DMS79 treated with DMSO at 0.1 percent for 48 hours (cell line): ENCODE data around the gene CEP131.
"Not testable (repeated sequence)": the region's sequence is repeated elsewhere in the genome, so short reads cannot be mapped to it uniquely, and the experiment has no call there.

Experiments used
- DNase-seq: peaks from one replicate; lab custom pipeline; 2025; lab: John Stamatoyannopoulos, UW

CEP131 gene

DNA sequence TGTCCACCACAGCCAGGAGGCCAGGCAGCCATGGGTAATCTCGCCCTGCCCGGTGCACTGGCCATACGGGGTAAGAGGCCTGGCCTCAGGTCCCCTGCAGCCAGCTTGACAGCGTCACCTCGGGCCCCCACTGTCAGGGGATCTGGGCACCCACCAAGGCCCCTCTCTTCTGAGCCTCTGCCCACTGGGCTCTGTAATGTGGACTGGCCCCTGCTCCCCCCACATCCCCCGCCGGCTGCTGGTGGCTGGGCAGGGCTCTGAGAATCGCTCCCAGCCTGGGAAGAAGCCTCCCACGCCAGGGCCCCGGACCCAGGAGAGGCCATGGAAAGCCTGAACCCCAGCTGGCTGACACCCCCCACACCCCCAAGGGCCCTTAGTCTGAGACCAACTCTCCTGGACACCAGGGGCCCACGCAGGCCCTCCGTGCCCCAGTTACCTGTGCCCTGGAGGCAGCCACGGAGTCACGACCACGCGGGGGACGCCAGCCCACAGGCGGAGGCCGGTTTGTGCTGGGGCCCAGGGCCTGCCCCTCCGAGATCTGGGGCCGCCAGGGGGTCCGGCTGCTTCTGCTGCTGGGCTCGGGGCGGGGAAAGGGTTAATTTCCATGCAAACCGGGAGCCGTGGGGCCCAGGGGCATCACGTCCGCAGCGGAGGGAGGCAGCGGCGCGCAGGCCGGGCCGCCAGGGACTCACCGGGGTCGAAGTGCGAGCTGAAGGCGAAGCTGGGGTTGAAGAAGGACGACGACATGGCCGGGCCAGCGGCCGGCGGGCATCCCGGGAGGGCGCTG, 57.3 kb downstream of the CEP131 start, which contains the start of gene PVALEF:
TSS of gene PVALEF (plus strand) at position 262 of the 787 bp plus-strand sequence. CDS start 15,720 bp downstream, outside the sequence.
- no peak for DNase-seq

DNA sequence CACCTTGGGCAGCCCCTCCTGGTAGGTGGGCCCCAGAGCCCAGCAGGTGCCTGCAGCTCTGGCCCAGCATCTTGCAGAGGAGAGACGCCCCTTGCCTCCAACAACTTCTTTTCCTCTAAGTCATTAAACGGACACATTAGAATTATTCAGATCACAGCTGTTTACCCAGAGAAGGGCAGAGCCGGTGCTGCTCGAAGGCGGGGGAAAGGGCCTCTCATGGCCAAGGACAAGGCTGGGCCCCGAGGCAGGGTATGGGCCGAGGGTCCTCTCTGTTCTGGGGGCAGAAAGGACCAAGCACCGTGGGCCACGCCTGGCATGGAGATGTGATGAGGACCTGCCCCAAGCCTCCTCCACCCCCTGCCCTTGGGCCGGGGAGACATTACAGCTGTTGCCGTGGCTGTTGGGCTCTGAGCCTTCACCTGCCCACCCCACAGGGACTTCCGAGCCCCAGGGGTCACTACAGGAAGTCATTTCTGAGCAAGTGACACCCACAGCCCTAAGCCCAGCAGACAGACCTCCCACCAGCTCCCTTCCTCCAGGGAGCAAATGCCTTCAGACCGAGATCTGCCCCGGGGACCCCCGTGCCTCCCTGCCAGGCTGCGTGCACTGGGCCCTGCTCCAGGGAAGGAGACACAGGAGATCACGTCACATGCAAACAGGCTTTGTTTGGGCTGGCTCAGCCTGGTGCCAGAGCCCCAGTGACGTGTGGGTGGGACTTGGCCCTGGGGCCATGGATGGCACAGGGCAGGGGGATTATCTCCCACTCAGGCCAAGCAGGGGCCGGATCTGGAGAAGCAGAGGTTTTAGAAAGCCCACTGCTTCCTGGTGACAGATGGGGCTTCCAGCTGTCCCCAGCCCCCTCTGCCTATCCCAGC, 58.2 kb downstream of the CEP131 start:
- DNase-seq = no peak

DNA sequence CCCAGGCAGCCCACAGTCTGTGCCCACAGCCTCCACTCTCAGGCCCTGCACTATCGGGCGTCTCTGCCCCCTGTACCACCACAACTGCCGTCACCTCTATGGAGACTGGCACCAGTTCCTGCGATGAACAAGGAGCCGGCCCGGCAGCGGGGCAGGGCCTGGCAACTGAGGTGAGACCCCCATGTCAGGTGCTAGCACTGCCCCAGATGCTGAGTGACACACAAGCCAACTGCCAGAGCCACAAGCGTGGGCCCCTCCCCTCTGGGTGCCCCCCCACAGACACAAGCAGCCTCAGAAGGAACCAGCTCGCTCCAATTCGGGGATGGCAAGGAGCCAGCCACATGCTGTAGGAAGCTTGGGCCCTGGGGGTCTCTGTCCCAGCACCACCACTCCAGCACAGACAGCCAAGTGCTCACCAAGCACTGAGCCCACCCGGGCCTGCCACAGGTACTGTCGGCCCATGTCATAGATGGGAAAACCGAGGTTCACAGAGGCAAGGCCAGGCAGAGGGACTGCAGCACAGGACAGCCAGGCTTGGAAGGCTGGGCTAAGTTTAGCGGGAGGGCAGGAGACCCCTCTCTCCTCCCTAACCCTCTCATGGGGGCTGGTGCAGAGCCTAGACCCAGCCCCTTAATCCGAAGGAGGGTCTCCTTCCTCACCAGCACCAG, 58.9 kb downstream of the CEP131 start:
- DNase-seq = no peak

DNA sequence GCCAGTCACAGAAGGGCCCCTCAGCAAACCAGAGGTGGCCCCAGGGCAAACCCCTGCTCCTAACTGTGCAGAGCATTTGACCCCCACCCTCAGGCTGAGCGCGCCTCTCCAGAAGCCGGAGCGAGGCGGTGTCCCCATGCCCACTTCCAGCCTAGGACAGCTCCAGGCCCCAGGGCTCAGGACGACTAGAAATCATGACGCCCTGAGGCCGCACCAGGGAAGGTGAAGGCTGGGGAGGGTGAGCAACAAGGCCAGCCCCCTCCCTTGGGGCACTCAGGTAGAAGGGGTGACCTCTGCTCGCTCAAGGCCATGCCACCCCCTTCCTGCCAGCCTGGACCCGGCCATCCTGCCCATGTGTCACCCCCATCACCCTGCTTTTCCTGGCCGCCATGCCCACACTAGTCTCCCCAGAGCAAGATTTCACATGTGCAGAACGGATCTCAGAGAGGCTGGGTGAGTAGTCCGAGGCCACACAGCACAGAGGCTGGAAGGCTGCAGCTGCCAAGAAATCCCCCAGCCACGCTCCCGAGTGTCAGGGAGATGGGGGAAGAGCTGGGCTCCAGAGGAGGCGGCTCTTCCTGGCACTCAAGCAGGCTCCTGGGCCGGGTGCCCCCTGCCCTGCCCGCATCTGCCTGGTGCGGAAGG, 59.6 kb downstream of the CEP131 start:
- no peak for DNase-seq

DNA sequence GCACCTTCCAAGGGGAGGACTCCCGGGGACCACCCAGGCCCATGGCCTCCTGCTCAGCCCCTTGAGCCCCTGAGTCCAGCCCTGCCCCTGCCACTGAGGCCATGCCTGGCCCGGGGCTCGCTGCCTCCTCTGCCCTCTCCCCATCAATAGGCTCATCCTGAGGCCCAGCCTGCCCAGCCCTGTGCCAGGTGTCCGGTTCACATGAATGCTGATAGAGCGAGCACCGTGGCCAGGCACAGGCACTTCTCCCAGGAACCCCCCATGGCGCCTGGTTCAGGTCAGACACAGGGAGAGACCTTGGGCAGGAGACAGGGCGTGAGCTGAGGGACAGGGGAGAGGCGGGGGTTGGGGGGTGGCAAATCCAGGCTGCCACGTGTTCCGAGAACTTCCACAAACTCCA, 60.3 kb downstream of the CEP131 start:
- DNase-seq = no peak

DNA sequence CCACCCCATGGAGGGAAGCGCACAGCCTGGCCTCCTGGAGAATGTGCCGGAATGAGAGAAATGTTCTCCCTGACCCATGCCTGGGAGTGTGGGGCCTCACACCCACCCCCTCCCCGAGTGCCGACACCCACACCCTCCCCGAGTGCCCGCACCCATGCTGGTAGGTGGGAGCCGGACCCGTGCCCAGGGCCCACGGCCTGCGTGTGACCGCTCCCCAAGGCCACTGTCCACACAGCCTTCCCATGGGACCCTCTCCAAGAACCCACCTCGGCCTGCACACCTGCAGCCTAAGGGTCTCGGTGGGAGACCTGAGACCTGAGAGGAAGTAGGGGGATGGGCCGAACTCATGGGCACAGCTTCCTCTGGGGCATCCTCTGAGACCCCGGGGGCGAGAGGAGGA, 60.8 kb downstream of the CEP131 start:
- no peak for DNase-seq

DNA sequence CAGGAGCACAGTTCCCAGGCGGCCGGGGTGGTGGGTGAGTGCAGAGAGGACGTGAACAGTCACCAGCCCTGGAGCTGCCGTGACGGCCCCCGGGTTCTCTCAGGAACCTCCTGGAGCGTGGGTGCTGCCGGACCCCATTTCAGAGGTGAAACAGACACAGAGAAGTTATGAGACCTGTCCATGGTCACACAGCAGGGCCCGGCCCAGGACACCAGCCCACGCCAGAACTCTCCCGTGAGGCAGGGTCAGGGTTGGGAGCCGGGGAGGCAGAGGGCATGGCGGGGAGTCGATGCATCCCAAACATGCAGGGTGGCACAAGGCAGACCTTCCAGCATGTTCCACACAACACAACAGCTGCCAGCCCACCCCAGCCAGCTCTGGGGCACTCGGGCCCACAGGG, 61.2 kb downstream of the CEP131 start:
- no peak for DNase-seq

DNA sequence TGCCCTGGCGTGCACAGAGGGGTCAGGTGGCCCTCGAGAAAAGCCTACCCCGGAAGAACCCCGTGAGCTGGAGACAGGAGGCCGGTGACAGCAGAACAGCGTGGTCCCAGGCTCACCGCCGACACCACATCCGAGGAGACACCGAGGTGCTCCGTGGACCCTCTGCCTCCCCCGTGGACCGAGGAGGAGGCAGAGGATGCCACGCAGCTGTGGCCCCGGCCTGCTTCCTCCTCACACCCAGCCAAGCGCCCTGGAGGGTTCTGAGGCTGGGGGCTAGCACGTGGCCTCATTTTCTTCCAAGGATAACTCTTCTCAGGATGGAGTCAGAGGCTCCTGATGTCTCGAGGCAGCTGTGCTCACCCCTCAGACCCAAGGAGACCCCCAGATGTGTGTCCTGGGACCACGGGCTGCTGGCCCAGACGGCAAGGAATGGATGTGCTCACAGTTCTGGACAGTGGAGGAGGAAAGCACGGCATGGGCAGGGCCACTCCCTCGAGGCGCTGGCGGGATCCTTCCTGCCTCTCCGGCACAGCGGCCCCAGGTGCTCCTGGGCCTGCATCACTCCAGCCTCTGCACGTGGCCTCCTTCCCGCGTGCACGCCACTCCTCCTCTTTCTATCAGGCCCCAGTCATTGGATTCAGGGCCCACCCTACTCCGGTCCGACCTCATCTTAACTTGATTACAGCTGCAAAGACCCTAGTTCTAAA, 61.9 kb downstream of the CEP131 start:
- no peak for DNase-seq

DNA sequence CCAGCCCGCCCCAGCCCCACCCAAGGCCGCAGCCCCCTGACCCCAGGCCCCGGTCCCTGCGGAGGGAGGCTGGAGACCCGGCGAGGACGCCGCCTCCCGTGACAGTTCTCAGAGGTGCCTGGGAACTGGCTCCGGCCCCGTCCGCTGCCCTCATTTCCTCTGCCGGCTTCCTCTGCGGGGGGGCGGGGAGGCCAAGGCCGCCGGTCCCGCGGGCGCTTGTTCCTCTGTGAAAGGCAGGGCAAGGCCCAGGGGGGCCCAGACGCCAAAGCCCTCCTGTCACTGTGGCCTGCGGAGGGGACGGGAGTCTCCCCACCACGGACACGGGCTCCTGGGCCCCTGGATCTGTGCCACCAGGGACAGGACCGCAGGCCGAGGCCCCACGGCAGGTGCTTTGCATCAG, 62.5 kb downstream of the CEP131 start:
- no peak for DNase-seq

DNA sequence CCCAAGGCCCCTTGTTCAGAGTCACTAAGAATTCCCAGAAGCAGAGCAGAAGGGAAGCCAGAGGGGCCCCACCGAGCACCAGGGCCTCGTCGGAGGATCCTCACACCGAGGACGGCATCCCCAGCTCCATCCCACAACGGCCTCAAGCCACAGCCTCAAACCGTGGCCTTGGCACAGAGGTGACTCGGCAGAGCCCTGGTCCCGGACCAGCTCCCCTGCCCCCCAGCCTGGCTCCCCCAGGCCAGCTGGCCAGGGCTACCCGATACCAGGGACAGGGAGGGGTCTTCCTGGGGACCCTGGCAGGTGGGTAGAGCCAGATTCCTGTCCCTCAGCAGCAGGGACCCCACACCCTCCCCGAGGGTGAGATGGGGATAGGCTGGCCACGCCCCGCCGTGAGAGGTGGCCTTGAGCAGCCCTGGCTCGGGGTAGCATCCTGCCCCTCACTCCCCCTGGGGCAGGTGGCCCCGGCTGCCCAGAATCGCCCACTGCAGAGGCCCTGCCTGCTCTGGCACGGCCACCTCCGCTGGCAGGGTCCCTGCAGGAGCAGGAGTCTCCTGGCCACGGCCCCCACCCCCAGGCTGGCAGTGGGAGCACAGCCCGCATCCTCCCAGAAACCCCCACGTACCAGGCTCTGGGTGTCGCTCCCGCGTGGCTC, 63.0 kb downstream of the CEP131 start:
- DNase-seq = no peak

DNA sequence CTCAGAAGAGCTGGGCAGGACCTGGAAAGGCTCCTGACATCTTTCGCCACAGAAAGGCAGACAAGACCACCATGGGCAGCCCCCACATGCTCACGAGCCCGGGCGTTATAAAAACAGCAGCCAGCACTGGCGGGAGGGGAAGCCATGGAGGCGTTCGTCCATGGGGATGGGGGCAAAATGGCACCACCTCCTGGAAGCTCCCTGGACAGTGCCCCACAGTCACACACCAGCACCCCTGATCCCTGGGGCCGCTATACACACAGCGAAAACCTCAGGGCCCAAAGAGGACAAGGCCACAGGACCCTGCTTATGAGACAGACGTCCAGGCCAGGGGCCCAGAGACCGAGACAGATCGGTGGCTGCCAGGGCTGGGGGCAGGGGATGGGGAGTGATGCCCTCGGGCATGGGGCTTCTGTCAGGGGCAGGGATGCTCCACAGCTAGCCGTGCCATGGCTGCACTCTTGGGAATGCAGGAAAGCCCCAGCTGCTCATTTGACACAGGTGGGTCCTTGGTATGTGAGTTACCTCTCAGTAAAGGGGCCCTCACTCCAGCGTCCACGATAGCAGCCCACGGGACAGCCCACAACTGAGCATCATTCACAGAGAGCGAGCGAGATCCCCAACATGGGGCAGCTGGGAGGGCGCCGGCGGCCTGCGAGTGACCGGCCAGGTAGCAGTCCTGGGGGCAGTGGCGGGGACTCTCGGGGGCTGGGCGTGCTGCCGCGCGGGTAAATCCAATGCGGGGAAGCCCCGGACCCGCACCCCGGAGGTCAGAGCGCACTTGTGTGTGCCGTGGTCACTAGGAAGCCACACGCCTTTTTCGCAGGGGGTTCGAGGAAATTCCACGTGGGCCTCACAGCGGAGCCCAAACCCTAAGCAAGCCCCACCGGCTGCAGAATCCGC, 63.8 kb downstream of the CEP131 start:
- DNase-seq = no peak

DNA sequence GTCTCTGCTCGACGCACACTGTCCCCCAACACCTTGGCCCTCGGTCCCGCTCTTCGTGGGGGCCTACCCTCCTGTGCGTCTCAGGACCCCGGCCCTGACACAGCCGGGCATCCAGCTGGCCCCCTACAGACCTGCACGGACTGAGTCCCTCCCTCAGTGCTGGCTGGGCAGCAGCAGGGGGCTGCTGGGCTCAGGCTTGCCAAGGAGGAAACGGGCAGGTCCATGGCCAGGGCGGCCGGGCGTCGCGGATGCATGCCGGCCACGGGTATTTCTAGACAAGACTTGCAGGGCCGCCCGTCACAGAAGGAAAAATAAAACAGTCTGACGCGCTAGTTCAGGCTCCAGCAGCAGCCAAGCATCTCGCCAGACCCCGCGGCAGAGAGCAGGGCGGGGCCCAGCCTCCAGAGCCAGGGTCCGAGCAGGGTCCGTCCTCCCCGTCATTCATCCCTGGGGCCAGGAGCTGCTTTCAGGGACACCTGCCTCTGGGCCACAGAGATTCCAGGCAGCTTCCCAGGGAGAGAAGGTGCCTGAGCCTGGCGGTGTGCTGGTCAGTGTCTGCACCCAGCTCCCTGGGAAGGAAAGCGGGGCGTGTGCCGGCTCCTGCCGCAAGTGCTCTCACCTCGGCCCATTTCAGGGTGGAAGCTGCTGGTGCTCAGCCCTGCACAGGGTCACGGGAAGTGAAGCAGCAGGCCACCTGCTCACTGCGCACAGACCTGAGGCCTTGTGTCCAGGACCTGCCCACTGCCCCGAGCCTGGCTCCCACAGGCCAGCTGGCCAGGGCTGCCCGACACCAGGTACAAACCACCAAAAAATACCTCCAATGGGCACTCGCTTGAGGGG, 64.7 kb downstream of the CEP131 start:
- DNase-seq = no peak

DNA sequence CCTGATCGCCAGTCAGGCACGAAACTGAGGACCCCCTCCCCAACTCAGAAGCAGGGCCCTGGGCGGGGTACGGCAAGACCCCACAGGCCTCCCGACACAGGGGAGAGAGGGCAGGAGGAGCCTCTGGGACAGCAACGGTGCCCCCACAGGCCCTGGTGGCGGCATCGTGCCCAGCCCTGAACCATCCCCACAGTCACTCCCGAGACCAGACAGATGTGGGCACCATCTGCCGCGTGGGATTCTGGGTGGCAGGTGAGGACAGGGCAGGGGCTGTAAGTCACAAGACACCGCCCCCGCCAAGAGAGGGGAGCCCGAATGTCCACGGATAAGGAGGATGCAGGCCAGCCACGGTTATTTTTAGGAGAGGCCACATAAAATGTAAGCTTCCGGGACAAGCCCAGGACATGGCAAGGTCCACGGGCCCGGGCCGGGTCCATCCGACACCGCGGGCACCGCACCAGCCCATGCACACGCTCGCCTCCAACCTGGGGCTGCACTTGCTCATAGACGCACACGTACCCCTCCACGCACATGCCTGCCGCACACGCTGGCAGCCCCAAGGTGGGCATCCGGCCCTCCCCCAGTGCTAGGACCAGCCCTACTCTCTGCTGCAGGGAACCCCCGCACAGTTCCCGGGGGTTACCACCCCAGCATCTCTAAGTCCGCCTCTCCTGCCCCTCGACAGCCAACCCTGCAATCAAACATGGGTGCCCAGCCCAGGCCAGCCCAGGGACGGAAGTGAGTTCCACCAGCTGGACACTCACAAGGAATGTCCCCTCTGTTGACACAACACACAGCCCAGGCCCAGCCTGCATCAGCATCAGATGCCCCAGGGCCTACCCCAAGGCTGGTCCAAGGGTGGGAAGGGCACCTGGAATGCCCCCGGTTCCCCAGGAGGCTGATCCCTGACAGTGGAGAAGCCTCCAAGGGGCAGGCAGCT, 65.6 kb downstream of the CEP131 start:
- DNase-seq = no peak

DNA sequence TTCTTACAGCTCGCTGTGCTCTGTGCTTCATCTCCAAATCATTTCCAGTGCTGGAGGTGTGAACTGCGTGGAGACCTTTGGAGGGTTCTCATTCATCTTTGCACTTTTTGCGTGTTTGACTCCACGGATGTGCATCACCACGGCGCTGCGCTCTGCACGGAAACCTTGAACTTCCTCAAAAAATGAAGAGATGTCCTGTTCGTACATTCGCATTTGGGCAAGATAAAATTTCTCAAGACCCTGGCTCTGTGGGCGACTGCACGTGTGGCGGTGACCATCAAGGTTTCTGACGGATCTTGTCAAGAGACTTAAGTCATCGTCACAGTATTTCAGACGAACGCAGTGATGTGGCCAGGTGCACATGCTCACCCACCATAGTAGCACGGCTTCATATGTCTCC, 67.8 kb downstream of the CEP131 start:
- no peak for DNase-seq

DNA sequence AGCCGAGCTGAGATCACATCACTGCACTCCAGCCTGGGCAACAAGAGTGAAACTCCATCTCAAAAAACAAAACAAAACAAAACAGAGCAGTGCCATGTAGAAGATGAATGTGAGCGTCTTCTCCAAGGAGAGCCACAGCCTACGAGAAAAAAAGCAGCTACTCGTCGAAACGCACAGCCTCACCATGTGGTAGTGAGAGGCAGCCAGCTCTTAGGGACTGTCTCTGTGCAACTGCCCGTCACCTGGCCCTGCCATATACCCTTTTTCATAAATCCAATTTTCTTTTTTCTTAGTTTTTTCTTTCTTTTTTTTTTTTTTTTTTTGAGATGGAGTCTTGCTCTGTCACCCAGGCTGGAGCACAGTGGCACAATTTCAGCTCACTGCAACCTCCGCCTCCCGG, 68.7 kb downstream of the CEP131 start:
- DNase-seq = not testable (repeated sequence)

DNA sequence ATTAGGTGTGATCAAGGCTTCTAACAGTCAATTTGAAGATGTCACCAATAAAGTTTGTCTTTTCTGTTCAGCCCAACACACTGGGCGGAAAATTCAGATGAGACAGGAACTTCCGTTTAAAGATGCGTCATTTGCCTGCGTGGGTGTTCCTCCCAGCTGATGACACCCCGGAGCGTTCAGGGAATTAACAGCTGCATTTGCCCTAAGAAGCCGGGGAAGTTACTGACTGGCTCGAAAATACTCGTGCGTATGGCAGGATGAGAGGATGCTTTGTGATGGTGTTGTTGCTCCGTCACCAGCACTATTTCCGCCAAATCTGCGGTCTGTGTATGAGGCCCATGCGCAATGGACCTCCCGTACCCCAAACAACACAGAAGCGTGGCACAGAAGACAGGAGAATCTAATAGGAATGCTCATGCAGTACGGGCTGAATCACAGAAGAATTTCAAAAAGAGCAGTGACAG, 69.4 kb downstream of the CEP131 start:
- no peak for DNase-seq

DNA sequence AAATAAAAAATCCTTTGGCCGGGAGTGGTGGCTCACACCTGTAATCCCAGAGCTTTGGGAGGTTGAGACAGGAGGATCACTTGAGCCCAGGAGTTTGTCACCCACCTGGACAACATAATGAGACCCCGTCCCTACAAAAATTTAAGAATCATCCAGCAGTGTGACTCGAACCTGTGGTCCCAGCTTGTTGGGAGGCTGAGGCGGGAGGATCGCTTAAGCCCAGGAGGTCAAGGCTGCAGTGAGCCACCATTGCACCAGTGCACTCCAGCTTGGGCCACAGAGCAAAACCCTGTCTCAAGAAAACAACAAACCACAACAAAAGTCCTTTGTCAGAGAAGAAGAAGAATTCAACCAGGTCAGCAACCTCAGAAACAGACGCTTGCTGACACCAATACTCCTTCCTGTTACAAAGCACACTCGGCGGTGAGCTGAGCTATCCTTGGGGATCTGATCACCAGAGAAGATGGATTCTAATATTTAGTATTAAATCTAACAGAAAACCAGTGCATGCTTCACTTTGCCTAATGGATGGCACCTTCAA, 70.4 kb downstream of the CEP131 start:
- DNase-seq = no peak
